Activated CD8-positive, alpha-beta memory T cell treated with anti-CD3 and anti-CD28 coated beads for 24 hours (primary cell): ENCODE data around the gene ZNF205.
"Not testable (repeated sequence)": the region's sequence is repeated elsewhere in the genome, so short reads cannot be mapped to it uniquely, and the experiment has no call there.

ENCODE experiments used
- DNase-seq: peaks from one replicate; pipeline ENCODE4 v3.0.0-alpha.2; 2020

ZNF205 gene

DNA sequence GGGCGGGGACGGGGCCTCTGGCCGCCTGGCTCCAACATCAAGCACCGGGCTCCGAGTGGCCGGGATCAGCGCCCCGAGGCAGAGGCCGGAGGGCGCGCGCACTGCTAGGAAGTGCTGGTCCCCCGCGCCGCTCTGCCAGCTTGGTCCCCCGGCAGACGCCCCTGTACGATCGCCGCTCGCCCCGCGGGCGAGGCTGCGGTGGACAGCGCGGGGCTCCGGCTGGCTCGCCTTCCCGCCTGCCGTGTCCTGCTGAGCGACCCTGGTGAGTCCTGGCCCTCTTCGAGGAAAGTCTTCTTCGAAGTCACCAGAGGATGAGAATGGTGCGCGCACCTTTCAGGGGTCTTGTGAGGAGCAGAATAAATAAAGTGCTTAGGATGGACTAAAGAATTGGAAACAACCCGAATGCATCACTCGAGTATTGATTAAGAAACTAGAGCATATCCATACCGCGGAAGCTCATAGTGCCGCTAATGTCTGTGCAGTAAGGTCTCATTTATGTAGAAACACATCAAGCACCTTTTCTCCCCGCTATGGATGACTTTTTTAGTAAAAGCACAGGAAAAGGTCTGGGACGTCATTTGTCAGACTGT, 22.8 kb downstream of the ZNF205 start:
- DNase-seq = no peak

DNA sequence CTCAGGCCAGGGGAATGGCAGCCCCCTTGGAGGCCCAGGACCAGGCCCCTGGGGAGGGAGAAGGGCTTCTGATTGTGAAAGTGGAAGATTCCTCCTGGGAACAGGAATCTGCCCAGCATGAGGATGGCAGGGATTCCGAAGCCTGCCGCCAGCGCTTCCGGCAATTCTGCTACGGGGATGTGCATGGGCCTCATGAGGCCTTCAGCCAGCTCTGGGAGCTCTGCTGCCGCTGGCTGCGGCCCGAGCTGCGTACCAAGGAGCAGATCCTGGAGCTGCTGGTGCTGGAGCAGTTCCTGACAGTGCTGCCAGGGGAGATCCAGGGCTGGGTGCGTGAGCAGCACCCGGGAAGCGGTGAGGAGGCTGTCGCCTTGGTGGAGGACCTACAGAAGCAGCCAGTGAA, 24.9 kb downstream of the ZNF205 start:
- no peak for DNase-seq

GRCh38 chr16:3138342-3138741, 26.0 kb downstream of the ZNF205 start:
- DNase-seq = no peak

DNA sequence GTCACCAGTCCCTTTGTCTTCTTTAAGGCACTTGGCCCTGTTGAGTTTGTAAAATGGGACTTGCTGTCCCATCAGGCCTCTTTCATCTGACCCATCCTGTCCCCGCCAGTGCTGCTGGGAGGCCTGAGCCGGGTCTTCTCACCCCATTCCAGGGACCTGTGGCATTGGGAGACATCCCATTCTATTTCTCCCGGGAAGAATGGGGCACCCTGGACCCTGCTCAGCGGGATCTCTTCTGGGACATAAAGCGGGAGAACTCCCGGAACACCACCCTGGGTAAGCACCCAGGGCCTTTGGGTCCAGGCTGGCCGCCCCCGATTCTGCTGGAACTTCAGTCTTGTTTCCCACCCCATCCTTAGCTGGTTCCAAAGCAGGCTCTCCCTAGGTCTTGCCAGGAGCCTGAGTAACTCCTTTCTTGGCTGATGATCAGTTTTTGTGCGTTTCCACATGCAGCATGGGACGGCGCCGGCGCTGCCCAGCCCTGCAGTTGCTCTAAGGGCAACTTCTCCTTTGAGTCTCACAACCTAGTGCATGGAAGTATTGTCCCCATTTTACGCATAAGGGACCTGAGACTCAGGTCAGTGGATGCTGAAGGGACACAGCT, 26.5 kb downstream of the ZNF205 start:
- DNase-seq = no peak

DNA sequence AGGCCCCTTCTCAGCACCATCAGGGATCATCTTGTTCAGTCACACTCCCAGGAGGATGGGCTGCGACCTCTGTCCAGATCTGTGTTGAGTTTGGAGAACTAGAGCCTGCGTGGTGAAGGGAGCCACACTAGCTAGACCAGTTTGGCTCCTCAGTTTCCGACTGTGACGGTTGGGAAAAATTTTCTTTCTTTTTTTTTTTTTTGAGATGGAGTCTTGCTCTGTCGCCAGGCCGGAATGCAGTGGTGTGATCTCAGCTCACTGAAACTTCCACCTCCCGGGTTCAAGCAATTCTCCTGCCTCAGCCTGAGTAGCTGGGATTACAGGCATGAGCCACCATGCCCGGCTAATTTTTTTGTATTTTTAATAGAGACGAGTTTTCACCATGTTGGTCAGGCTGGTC, 27.2 kb downstream of the ZNF205 start:
- not testable (repeated sequence) for DNase-seq

GRCh38 chr16:3140603-3141427, 28.4 kb downstream of the ZNF205 start:
- no peak for DNase-seq

DNA sequence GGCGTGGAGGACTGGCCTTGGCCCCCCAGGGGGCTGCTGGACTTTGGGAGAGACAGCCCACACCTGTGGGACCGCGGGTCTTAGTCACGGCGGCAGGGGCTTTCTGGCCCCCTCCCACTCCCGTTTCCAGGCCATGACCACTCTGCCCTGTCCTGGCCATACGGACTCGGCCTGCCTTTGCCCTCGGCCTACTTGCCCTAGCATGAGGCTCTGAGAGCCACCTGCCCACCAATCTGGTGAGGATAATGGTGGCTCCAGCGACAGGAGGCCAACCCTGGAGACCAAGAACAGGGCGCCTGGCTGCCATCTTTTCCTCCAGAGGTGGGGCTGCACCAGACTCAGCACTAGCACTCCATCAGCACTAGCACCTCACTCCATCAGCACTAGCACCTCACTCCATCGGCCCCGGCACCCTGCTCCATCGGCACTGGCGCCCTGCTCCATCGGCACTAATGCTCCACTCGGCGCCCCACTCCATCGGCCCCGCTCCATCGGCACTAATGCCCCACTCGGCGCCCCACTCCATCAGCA, 29.5 kb downstream of the ZNF205 start:
- no peak for DNase-seq

DNA sequence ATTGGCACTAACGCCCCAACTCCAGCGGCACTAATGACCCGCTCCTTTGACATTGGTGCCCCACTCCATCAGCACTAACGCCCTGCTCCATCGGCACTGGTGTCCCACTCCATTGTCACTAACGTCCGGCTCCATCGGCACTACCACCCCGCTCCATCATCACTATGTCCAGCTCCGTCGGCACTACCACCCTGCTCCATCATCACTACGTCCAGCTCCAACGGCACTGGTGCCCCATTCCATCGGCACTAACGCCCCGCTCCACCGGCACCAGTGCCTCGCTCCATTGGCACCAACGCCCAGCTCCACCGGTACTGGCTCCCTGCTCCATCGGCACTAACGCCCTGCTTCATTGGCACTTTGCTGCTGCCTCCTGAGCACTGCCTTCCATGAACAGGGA, 29.9 kb downstream of the ZNF205 start:
- no peak for DNase-seq

GRCh38 chr16:3142770-3143169, 30.4 kb downstream of the ZNF205 start:
- no peak for DNase-seq

- DNase-seq = no peak
Observed at GRCh38 chr16:3143189-3143588, 30.8 kb downstream of the ZNF205 start.

DNA sequence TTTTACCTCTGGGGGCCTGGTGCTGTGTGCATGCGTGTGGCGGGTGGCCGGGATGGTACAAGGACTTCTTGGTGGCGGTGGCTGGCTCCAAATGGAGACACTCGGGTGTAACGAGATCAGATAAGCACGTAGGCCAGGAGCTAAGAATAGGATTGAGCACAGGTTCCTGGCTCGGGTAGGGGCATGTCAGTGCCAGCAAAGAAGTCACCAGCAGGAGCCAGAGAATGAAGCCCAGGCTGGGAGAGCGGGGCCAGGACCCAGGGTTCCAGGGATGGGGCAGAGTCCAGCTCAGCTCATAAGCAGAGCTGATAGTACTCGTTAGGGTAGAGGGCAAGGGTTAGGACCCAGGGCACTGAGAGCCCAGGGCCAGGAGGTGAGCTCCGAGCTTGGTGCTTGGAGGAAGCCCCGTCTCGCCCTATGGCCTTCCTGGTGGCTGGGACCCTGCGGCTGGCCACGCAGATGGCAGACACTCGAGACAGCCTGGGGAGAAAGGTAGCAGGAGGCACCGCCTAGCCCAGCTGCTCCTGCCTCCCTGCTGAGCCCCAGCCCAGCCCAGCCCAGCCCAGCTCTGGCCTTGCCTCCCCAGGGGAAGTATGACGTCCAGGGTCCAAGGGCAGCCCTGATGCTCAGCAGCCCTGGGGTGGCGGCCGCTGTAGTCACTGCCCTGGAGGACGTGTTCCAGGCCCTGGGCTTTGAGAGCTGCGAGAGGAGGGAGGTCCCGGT, 31.4 kb downstream of the ZNF205 start:
- DNase-seq = no peak

GRCh38 chr16:3144321-3144983, 32.1 kb downstream of the ZNF205 start:
- DNase-seq = no peak

DNA sequence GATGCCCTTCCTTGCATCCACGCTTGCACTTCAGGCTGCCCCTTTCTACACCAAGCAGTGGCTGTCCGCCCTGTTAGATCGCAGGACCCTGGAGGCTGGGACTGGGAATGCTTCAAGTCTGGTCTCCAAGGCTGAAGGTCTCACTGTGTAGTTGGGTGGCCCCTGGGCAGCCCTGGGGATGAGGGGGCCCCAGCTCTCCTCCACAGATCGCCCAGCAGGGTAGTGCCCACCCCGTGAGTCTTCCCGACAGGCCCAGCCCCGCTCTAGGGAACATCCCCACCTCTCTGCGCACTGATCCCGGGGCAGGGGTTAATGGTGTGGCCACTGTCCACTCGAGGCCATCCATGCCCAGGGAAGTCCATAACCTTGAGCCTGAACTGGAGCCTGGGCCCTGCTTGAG, 32.8 kb downstream of the ZNF205 start:
- no peak for DNase-seq

GRCh38 chr16:3145660-3146059, 33.3 kb downstream of the ZNF205 start:
- no peak for DNase-seq

DNA sequence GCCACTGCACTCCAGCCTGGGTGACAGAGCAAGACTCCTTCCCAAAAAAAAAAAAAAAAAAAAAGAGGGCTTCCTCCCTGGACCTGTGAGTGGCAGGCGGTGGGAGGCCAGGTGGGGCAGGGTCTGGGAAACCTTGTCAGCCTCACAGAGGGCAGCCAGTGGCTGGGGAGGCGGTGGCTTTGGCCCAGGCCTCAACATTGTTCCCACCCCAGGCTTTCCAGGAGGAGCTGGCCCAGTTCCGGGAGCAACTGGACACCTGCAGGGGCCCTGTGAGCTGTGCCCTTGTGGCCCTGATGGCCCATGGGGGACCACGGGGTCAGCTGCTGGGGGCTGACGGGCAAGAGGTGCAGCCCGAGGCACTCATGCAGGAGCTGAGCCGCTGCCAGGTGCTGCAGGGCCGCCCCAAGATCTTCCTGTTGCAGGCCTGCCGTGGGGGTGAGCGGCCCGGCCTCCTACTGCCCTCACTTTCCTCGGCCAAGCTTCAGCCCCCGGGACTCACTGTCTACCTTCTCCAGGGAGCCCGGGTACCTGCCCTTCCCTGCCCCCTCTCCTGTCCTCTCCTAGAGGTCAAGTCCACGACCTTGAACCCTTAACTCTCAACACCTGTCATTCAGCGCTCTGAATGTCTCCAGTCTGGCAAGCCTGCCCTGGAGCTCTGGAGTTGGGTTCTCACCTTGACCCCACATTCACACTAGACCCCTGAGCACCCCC, 34.8 kb downstream of the ZNF205 start:
- DNase-seq = no peak

- no peak for DNase-seq
Observed at GRCh38 chr16:3147757-3148104, 35.3 kb downstream of the ZNF205 start.

GRCh38 chr16:3148256-3149192, 36.1 kb downstream of the ZNF205 start:
- DNase-seq = no peak

- DNase-seq = no peak
Observed at GRCh38 chr16:3149193-3149530, 36.8 kb downstream of the ZNF205 start.

GRCh38 chr16:3149630-3150345, 37.4 kb downstream of the ZNF205 start:
- DNase-seq = peak; percentile 81
